ENCODE data around the gene PDCD2L. TPM values are rescaled to one million over a fixed set of nuclear protein-coding genes. Genes with fewer than 3 reads are reported as not detected.
A peak's percentile ranks its signal among the peaks of the same experiment; 100 is the strongest.
"Not testable (repeated sequence)": the region's sequence is repeated elsewhere in the genome, so short reads cannot be mapped to it uniquely, and the experiment has no call there.

The PDCD2L gene
- total RNA-seq, 1 donor from 2014 or later: 20.4 TPM

- DNase-seq: peak; percentile 38
These were observed 28.6 kb upstream of the PDCD2L start for GRCh38 chr19:34375598-34375997.

DNA sequence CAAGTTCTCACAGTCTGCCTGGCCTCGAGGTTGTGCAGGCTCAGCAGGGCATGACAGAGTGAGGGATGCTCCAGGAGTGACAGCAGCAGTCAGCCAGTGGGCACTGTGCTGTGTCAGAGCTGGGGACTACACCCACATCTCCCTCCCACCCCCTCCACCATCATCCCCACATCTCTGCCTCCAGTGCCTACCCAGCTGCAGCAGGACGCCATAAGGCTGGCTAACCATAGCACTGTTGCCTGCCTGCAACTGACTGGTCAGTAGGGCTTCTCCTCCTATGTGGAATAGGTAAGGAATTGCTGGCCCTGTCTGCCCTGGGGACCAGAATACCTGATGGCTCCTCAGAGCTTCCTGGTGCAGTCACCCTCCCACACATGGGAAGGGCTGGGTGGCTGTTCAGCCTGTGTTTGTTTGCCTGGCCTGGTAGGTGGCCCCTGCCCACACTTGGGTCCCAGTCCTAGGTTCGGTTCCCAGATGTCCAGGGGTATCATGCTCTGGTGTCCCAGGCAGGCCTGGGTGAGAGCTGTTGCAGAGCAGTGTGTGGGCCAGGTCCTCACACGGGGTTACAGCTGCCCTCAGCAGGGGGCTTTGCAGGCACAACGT, 23.5 kb upstream of the PDCD2L start:
- no peak for DNase-seq

DNA sequence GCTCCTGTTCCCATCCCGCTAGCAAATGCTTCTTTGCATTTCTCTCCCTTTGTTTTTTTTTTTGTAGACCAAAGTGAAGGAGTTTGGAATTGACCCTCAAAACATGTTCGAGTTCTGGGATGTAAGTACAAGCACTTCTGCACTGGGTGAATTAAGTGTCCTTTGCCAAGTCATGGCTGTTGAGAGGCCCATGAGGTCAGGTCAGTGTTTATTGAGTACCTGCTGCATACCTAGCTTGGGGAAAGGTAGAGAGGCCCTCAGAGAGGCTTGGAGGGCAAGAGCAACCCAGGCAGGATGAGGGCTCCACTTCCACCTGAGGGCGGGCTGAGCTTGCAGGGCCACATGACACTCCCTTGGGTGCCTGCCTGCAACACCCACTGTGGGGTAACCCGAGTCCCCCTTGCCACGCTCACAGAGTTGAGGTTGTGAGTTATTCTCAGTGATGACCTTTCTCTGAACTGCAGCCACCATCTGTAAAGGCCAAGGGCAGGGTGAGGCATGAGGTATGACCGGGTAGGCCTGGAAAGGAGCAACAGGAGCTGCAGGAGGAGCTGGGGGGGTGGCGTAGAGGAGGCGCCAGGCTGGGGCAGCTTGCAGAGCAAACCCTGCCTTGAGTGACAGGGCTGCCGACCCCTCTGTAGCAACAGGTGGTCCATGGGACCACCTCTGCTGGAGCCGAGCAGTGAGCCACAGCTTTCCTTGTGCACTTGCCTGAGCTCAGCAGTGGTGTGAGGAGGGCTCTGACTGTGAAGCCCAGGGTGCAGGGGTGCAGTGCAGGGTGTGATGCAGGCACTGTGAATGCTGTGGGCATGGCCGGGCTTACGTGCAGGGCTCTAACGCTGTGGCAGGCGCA, 22.6 kb upstream of the PDCD2L start:
- no peak for DNase-seq

DNA sequence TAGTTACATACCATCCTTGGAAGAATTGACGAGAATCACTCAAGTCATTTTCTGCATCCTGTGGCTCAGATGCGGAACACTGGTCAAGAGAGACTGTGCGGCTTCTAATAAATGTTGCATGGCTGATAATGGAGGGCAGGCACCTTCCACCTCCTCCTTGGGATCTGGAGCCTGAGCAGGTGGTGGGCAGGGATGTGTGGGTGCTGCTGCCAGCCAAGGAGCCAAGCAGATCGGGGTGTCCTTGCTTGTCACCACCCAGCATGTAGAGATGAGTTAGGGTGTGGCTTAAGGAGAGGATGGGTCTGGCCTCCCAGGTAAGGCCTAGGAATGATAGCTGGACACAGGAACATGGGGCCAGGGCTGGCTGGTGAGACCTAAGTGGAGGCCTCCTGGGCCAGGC, 21.7 kb upstream of the PDCD2L start:
- DNase-seq: no peak

DNA sequence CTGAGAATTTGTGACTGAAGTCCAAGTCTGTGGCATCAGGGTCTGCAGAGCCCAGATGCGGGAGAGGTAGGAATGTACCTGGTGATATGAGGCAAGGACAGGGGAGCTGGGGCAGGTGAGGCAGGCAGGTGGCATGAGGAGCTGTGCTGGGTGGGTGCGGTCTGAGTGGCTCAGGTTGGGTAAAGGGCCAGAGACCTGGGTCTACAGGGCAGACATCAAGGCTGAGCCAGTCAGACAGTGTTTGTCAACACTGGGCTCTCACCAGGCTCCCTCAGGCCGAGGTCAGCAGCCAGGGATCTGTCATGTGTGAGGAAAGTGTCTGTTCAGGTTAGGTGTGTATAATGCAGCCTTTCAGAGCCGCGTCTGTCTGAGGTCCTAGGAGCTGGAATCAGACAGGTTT, 20.6 kb upstream of the PDCD2L start:
- DNase-seq: no peak

DNA sequence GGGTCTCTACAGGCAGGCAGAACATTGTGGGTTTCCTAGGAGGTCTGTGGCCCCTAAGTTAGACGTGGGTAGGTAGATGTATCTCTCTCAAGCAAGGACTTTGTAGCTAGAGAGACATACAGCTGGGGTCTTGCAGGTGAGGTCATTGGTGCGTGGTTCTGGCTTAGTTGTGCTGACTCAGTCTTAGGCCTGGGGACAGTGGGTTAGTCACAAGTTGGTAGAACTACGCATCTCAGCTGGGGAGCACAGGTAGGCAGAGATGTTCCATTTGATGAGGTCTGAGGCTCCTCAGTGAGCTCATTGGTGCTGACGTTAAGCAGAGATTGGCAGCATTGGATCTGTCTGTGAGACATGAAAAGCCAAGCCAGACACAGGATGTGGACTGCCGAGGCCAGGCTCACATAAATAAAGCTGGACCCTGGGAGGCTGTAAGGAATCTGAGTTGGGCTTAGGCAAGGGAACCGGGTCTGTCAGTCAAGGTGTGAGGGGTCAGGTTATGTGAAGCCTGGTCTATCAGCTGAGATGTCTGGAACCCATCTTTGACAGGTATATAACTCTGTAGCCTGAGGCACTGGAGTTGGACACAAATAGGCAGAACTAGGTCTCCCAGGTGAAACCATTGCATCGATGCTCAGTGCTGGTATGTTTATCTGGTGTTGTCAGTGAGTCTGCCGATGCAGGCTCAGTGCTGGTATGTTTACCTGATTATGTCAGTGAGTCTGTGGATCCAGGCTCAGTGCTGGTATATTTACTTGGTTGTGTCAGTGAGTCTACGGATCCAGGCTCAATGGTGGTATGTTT, 17.4 kb upstream of the PDCD2L start:
- no peak for DNase-seq

- no peak for DNase-seq
These were observed 16.8 kb upstream of the PDCD2L start for GRCh38 chr19:34387446-34387810.

- DNase-seq: not testable (repeated sequence)
These were observed 15.5 kb upstream of the PDCD2L start for GRCh38 chr19:34388745-34389144.

DNA sequence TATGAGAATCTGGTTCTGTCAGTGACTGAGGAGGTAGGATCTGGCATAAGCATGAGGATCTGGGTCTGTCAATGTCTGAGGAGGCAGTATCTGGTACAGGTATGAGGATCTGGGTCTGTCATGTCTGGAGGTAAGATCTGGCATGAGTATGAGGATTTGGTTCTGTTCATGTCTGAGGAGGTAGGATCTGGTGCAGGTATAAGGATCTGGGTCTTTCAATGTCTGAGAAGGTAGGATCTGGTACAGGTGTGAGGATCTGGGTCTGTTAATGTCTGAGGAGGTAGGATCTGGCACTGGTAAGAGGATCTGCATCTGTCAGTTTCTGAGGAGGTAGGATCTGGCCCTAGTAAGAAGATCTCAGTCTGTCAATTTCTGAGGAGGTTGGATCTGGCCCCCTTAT, 12.4 kb upstream of the PDCD2L start:
- DNase-seq: no peak

- no peak for DNase-seq
These were observed 11.2 kb upstream of the PDCD2L start for GRCh38 chr19:34393031-34393430.

DNA sequence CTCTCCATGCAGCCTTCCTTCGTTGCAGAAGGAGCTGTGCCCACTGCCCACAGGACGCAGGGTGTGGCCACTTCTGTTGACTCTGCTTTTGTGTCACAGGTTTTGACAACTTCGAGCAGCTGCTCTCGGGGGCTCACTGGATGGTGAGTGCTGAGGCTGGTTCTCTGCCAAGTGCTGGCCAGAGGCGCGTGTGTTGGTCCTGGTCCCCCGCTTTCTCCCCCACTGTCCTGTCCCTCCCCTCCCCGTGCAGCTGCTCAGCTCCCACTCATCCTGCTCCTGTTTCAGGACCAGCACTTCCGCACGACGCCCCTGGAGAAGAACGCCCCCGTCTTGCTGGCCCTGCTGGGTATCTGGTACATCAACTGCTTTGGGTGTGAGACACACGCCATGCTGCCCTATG, 10.6 kb upstream of the PDCD2L start:
- no peak for DNase-seq

GRCh38 chr19:34397853-34398252, 6.3 kb upstream of the PDCD2L start:
- no peak for DNase-seq

- DNase-seq: no peak
These were observed 4.3 kb upstream of the PDCD2L start for GRCh38 chr19:34399886-34400285.

DNA sequence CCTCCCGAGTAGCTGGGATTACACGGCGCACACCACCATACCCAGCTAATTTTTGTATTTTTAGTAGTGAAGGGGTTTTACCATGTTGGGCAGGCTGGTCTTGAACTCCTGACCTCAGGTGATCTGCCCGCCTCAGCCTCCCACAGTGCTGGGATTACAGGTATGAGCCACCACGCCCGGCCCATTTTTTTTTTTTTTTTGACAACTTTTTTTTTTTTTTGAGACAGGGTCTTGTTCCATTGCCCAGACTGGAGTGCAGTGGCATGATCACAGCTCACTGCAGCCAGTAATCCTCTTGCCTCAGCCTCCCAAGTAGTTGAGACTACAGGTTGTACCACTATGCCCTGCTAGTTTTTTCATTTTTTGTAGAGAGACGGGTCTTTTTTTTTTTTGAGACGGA, 3.4 kb upstream of the PDCD2L start:
- DNase-seq: not testable (repeated sequence)

- no peak for DNase-seq
These were observed 2.1 kb upstream of the PDCD2L start for GRCh38 chr19:34402074-34402600.

DNA sequence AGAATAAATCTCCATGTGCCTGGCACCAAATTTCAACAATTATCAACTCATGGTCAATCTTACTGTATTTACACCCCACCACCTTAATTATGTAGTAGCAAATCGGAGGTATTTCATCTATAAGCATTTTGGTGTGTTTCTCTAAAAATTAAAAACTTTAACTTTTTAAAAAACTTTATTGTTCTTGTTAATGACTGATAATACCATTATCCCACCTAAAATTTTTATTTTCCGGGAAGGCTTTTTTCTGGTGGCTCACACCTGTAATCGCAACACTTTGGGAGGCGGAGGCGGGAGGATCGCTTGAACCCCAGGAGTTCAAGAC, 453 bp upstream of the PDCD2L start:
- DNase-seq: no peak

GRCh38 chr19:34405892-34406660, 1.9 kb downstream of the PDCD2L start:
- DNase-seq: no peak

- no peak for DNase-seq
These were observed 4.2 kb downstream of the PDCD2L start for GRCh38 chr19:34408411-34408810.

DNA sequence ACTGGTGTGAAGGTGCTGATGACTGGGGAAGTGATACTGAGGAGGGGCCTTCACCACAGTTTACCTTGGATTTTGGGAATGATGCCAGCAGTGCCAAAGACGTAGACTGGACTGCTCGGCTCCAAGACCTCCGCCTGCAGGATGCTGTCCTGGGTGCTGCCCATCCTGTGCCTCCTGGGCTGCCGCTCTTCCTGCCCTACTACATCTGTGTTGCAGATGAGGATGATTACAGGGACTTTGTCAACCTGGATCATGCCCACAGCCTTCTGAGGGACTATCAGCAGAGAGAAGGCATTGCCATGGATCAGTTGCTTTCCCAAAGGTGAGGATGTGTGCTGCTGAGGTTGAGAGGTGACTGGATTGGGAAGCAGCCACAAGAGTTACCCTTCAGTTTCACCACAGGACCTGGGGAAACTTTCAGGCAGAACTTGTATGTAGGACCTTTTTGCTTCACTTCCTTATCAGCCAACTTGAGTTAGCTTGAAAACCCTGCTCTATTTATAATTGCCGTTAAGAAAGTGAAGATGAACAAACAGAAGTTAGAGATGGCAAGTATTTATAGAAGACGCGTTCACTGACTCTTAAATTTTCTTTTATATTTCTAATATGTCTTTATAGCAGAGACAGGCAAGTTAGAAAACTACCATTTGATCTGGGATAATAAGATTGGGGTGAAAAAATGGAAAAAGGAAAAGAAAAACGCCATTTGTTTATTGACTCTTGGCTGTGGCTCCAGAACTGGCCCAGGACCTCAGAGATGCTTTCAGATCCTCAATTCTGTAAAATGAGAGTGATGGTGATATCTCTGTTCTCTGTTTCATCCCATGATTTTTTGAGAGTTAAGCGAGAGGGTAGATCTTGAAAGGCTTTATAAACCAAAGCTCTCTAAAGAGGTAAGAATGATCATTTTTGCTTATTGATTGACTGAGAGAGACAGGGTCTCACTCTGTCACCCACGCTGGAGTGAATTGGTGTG, 5.3 kb downstream of the PDCD2L start:
- DNase-seq: no peak

GRCh38 chr19:34411216-34411615, 7.0 kb downstream of the PDCD2L start:
- DNase-seq: no peak

DNA sequence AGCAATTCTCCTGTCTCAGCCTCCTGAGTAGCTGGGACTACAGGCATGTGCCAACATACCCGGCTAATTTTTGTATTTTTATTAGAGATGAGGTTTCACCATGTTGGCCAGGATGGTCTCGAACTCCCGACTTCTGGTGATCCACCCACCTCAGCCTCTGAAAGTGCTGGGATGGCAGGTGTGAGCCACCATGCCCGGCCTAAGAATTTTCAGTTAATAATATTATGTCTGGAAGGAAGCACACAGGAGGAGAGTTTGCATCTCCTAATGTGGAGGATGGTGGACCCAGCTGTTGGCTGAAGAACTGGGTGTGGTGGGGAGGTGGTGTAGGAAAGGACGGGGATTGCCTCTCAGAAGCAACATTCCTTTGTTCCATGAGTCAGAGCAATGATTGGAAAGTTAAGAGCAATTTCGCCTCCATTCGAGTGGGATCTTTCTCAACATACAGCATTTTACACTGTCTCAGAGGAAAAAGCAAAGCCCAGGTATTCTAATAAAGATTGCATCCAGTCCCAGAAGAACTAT, 11.9 kb downstream of the PDCD2L start:
- no peak for DNase-seq
